ENCODE measurements around the gene CPA1. TPM values are rescaled to one million over a fixed set of nuclear protein-coding genes. Genes with fewer than 3 reads are reported as not detected.

The CPA1 gene
- over 10,000 TPM; 26,456 to 42,834 TPM for total RNA-seq

DNA sequence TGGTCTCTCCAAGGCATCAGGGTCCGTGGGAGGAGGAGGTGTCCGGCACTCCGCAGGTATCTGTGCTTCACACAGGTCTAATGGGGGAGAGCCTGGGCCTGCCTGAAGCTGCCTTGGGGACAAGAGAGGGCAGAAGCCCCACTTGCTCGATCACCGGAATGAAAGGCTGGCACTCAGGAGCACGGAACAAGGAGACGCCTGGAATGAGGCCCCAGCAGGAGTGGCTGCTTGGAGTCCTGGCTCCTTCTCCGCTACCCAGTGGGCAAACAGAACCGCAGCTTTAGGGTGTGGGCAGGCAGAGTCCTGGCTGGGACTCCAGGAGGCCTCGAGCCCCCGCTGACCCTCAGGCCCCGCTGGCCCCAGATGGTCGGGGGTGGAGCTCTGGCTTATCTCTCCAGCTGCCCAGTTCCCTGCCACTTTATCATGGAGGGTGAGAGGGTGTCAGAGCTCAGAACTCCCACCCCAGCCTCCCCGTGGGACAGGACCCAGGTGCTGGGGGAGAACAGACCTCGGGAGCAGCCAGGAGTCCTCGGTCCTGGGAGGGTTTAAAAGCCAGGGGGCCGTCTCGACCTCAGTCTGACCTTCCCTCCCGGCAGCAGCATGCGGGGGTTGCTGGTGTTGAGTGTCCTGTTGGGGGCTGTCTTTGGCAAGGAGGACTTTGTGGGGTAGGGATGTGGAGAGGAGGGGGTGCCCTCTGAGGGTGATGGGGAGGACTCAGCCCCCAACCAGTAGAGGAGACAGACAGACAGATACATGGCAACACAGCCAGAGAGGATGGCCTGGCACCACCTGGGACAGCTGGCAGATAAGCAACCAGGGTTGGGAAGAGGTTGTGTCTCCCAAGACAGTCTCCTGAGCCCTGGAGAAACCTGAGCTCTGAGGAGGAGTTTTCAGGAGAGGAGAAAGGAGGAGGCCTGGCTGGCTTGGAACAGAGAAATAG lies at the start of gene CPA1:
Gene CPA1 (plus strand): TSS at position 574 of the 940 bp plus-strand sequence. CDS start 27 bp downstream, at position 601.
- H3K27ac ChIP-seq: peak within 1 kb of the TSS; percentile 96 to 99 (median 98)
- peak; percentile 95 to 98 (median 98) for TF ChIP-seq POLR2A (IDR thresholded peaks at IDR 0.05)
- peak in 3 of 7 experiments; percentile 6 to 18 (median 13) for TF ChIP-seq CTCF (IDR thresholded peaks at IDR 0.05)
- DNase-seq (peak; percentile 95 to 97 (median 96)), ATAC-seq (peak; percentile 78)
- 16 to 24% methylated on average over 12 to 19 of the region's 20 CpGs for WGBS, 2 donors
- peak within 1 kb of the TSS in 1 of 2 donors; percentile 65 for H3K4me3 ChIP-seq
- H3K27me3 ChIP-seq: no peaks in the 10 kb centered on the region
- H3K36me3 ChIP-seq (replicated peaks in 1 of 2; ENCODE audit: insufficient read depth in 1 of 2, low read depth in 2 of 2): no peaks in the 10 kb centered on the region
- H3K4me1 ChIP-seq: peaks cover 80% of the 10 kb centered on the region
- intact Hi-C loops (cut with DNase I): loop anchor here (10.0 kb wide), 1 partner anchor 105 kb away; no protein-coding TSS in a partner anchor
- H3K9me3 ChIP-seq: no peaks in the 10 kb centered on the region

GRCh38 chr7:130332259-130333053 lies 47.8 kb upstream of the CPA1 start:
- Histone ChIP-seq H3K36me3 (replicated peaks in 1 of 2; ENCODE audit: insufficient read depth in 1 of 2, low read depth in 2 of 2) (no peaks in the 10 kb centered on the region), H3K4me3 (no peak overlapping the region), H3K9me3 (no peaks in the 10 kb centered on the region), H3K4me1 (peaks cover 31% of the 10 kb centered on the region), H3K27ac (peak overlapping the region in 1 of 4 donors; percentile 14), H3K27me3 (no peaks in the 10 kb centered on the region)
- no peak for TF ChIP-seq CTCF (IDR thresholded peaks at IDR 0.05)
- intact Hi-C loops (cut with DNase I): no loop called here
- DNase-seq: no peak
- WGBS, 2 donors: 94 to 99% methylated on average over 4 of the region's 4 CpGs
- peak; percentile 43 for ATAC-seq

DNA sequence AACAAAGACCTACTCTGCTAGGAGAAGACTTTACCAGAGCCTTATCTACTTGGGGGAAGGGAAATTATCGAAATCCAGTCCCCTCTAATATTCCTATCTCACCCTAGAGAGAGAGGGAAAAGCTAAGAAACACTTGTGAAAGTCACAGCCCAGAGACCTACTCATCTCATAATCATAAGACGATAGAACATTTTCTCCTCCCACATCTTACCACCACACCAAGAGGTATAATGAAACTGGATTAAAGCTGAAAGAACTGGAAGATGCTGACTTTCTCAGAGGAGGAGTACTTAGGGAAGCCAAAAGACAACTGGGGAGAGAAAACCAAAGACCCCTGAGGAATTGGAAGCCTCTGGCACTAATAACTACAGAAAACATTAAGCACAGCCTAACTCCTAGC lies 46.5 kb upstream of the CPA1 start:
- TF ChIP-seq CTCF (IDR thresholded peaks at IDR 0.05) (no peak), POLR2A (IDR thresholded peaks at IDR 0.05) (no peak)
- Histone ChIP-seq H3K27me3 (no peaks in the 10 kb centered on the region), H3K27ac (no peak overlapping the region), H3K36me3 (replicated peaks in 1 of 2; ENCODE audit: insufficient read depth in 1 of 2, low read depth in 2 of 2) (no peaks in the 10 kb centered on the region), H3K9me3 (no peaks in the 10 kb centered on the region), H3K4me3 (no peak overlapping the region), H3K4me1 (peaks cover 31% of the 10 kb centered on the region)
- intact Hi-C loops (cut with DNase I): no loop called here
- 87 to 91% methylated on average over 2 of the region's 2 CpGs for WGBS, 2 donors
- ATAC-seq (no peak), DNase-seq (no peak)

GRCh38 chr7:130334274-130334673 lies 46.0 kb upstream of the CPA1 start:
- TF ChIP-seq CTCF (IDR thresholded peaks at IDR 0.05) (no peak), POLR2A (IDR thresholded peaks at IDR 0.05) (no peak)
- Histone ChIP-seq H3K27ac (no peak overlapping the region), H3K9me3 (no peaks in the 10 kb centered on the region), H3K27me3 (no peaks in the 10 kb centered on the region), H3K36me3 (replicated peaks in 1 of 2; ENCODE audit: insufficient read depth in 1 of 2, low read depth in 2 of 2) (no peaks in the 10 kb centered on the region), H3K4me1 (peaks cover 31% of the 10 kb centered on the region), H3K4me3 (no peak overlapping the region)
- DNase-seq: peak in 1 of 4 donors; percentile 24
- 46 to 63% methylated on average over 6 of the region's 6 CpGs for WGBS, 2 donors
- intact Hi-C loops (cut with DNase I): no loop called here
- ATAC-seq: peak; percentile 54
